PC-3 (cell line): Measurements from ENCODE around the gene SLC38A10. TPM values are rescaled to one million over a fixed set of nuclear protein-coding genes. Genes with fewer than 3 reads are reported as not detected.
A peak's percentile ranks its signal among the peaks of the same experiment; 100 is the strongest.

ENCODE experiments used
- ATAC-seq: fragments of 200-7000 bp; cut with Tn5 transposase; 2 replicates; pipeline ENCODE4 v1.9.1; 2020; ENCODE audit warnings: mild to moderate bottlenecking, moderate library complexity
- BruUV-seq: library from RNA; stranded (reverse); fragments of 400-500 nt; replicated peaks from 2 replicates; lab custom pipeline; 2021; lab: Mats Ljungman, UMichigan
- CTCF ChIA-PET: fragments of 300-600 bp; sonication (Branson Sonifier 250); formaldehyde crosslinking; loops from one replicate; lab custom pipeline; 2022; ENCODE audit warnings: antibody characterized with exemption; lab: Charles Lee
- POLR2A ChIA-PET: fragments of 300-600 bp; sonication (Branson Sonifier 250); formaldehyde crosslinking; loops from one replicate; lab custom pipeline; 2022; ENCODE audit warnings: antibody characterized with exemption; ENCODE audit not compliant: unreplicated experiment; lab: Charles Lee
- DNase-seq: peaks from one replicate; pipeline ENCODE4 v3.0.0-alpha.2; 2015
- H2AFZ ChIP-seq: fragments of 300-600 bp; sonication (generic); 2 replicates; pipeline ENCODE4 v1.6.0; 2016; ENCODE audit warnings: antibody characterized with exemption, low read length
- H3F3A ChIP-seq: fragments of 300-600 bp; sonication (generic); one replicate; pipeline ENCODE4 v1.6.0; 2017; ENCODE audit warnings: antibody characterized with exemption, low read length, control low read depth, mild to moderate bottlenecking; ENCODE audit not compliant: unreplicated experiment
- H3K27ac ChIP-seq: fragments of 300-600 bp; sonication (generic); 2 replicates; pipeline ENCODE4 v1.5.1; 2016; ENCODE audit warnings: mild to moderate bottlenecking, low read length
- H3K27me3 ChIP-seq: fragments of 300-600 bp; sonication (generic); 2 replicates; pipeline ENCODE4 v1.6.1; 2016; ENCODE audit warnings: low read length, mixed read lengths
- H3K36me3 ChIP-seq: fragments of 300-600 bp; sonication (generic); 2 replicates; pipeline ENCODE4 v1.6.1; 2016; ENCODE audit warnings: low read depth, mixed run types, low read length, mixed read lengths
- H3K4me1 ChIP-seq: fragments of 300-600 bp; sonication (generic); 2 replicates; pipeline ENCODE4 v1.5.1; 2016; ENCODE audit warnings: low read length; ENCODE audit not compliant: insufficient read depth
- H3K4me2 ChIP-seq: fragments of 300-600 bp; sonication (generic); 2 replicates; pipeline ENCODE4 v1.6.0; 2016; ENCODE audit warnings: low read length
- H3K4me3 ChIP-seq: fragments of 300-600 bp; sonication (generic); 2 replicates; pipeline ENCODE4 v1.5.1; 2016; ENCODE audit warnings: mild to moderate bottlenecking, low read length, mixed read lengths
- H3K79me2 ChIP-seq: fragments of 300-600 bp; sonication (generic); 2 replicates; pipeline ENCODE4 v1.6.1; 2017; ENCODE audit warnings: low read length, mixed read lengths
- H3K9ac ChIP-seq: fragments of 300-600 bp; sonication (generic); 2 replicates; pipeline ENCODE4 v1.6.0; 2016; ENCODE audit warnings: mild to moderate bottlenecking, low read length
- H3K9me2 ChIP-seq: fragments of 300-600 bp; sonication (generic); replicated peaks from 2 replicates; pipeline ENCODE4 v1.6.1; 2016; ENCODE audit warnings: mixed run types, low read length, mixed read lengths
- H3K9me3 ChIP-seq: fragments of 300-600 bp; sonication (generic); 2 replicates; pipeline ENCODE4 v1.6.1; 2016; ENCODE audit warnings: low read length, mixed read lengths
- H4K20me1 ChIP-seq: fragments of 300-600 bp; sonication (generic); 2 replicates; pipeline ENCODE4 v1.6.1; 2016; ENCODE audit warnings: low read length, mixed read lengths
- CTCF ChIP-seq: fragments of 300-600 bp; sonication (generic); conservative IDR thresholded peaks from 2 replicates; pipeline ENCODE4 v1.5.1; 2017; ENCODE audit warnings: antibody characterized with exemption, low read depth, mild to moderate bottlenecking, low read length
- EZH2 ChIP-seq: fragments of 300-600 bp; sonication (generic); IDR thresholded peaks from one replicate; pipeline ENCODE4 v1.6.1; 2017; ENCODE audit warnings: antibody characterized with exemption, mild to moderate bottlenecking, low read length; ENCODE audit not compliant: unreplicated experiment
- EZH2phosphoT487 ChIP-seq: fragments of 300-600 bp; sonication (generic); IDR thresholded peaks from 2 replicates; pipeline ENCODE4 v1.6.1; 2018; ENCODE audit warnings: mild to moderate bottlenecking, antibody characterized with exemption, low read length, borderline replicate concordance
- intact Hi-C: fragments of 100-400 bp; cut with micrococcal nuclease; formaldehyde crosslinking; loops from 2 replicates; pipeline ENCODE4 v1.9.0; 2023
- total RNA-seq: library from RNA; depleted of rRNA; stranded (reverse); fragments of >200 nt; gene quantifications from 2 replicates; pipeline ENCODE4 v1.2.3, GENCODE V29; 2014

The SLC38A10 gene
- total RNA-seq, 1 experiment from 2014 or later = 77.8 TPM

DNA sequence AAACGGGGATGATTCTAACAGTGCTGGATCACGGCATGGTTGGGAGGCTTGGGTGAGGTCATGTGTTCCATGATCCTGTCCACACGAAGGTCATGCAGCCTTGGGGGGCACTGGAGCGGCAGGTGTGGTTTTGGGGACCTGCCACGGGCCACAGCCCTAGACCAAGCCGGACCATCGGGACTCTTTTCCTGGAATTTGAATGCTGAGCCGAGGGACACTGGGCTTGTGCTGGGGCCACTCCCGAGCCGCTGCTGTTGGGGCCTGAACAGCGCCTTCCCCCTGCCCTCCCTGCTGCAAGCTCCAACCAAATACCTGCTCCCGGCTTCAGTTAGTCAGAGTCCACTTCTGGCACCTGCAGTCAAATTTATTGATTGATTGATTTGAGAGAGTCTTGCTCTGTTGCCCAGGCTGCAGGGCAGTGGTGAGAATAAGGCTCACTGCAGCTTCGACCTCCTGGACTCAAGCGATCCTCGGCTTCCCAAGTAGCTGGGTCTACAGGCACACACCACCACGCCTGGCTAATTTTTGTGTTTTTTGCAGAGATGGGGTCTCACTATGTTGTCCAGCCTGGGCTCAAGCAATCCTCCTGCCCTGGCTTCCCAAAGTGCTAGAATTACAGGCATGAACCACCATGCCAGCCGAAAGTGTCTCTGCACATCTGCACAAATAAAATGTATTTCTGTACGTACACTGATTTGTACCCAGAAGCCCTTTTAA, 37.2 kb upstream of the SLC38A10 start:
- POLR2A ChIA-PET = interaction anchor here (0.5 kb wide), 1 partner anchor 155 kb away, joined by 4 read pairs; no protein-coding TSS in a partner anchor
- no peaks in the 10 kb centered on the region for H3K79me2 ChIP-seq
- H3K9ac ChIP-seq = no peak overlapping the region
- no peaks in the 10 kb centered on the region for H3K9me2 ChIP-seq
- no peak overlapping the region for H3K4me3 ChIP-seq
- intact Hi-C loops = no loop called here
- ATAC-seq (no peak), DNase-seq (no peak)
- H3K27me3 ChIP-seq = no peaks in the 10 kb centered on the region
- BruUV-seq = no TSS peak
- CTCF ChIA-PET = interaction anchor here (0.6 kb wide), 1 partner anchor 24 kb away, joined by 5 read pairs; no protein-coding TSS in a partner anchor
- no peaks in the 10 kb centered on the region for H4K20me1 ChIP-seq
- H3K4me1 ChIP-seq = peaks cover 40% of the 10 kb centered on the region
- peaks cover 5% of the 10 kb centered on the region for H3F3A ChIP-seq
- no peaks in the 10 kb centered on the region for H3K36me3 ChIP-seq
- no peak overlapping the region for H3K4me2 ChIP-seq
- H2AFZ ChIP-seq = no peak overlapping the region
- no peak overlapping the region for H3K27ac ChIP-seq
- H3K9me3 ChIP-seq = no peaks in the 10 kb centered on the region
- TF ChIP-seq EZH2phosphoT487 = no peak
- no peak for TF ChIP-seq EZH2
- TF ChIP-seq CTCF = no peak

DNA sequence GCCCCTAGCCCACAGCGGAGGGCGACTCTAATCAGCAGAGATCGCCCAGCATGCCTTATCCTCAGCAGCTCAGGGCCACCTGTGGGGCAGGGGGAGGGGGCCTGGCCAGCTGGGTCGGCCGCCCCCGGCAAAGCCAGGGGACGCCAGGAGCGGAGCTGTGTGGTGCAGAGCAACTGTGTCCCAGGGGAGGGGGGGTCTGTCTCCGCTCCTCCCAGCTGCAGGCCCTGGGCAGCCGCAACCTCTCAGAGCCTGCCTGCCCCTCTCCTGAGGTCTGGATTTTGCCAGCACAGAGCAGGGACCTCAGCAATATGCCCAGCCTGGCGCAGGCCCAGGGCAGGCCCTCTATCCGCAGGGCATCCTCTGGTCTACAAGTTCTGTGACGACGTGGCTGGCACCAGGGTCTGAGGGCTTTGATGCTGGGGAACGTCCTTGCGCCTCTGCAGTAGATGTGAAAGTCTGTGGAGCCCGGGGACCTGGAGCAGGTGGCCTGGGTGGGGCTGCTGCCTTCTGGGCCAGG, 36.5 kb upstream of the SLC38A10 start:
- no peak overlapping the region for H3K27ac ChIP-seq
- H3K9me3 ChIP-seq = no peaks in the 10 kb centered on the region
- peaks cover 40% of the 10 kb centered on the region for H3K4me1 ChIP-seq
- H3K27me3 ChIP-seq = no peaks in the 10 kb centered on the region
- H2AFZ ChIP-seq = no peak overlapping the region
- ChIA-PET CTCF (no interaction called here), POLR2A (interaction anchor here (0.5 kb wide), 1 partner anchor 156 kb away, joined by 4 read pairs; no protein-coding TSS in a partner anchor)
- no peaks in the 10 kb centered on the region for H4K20me1 ChIP-seq
- DNase-seq (no peak), ATAC-seq (no peak)
- no peaks in the 10 kb centered on the region for H3K79me2 ChIP-seq
- no peaks in the 10 kb centered on the region for H3K36me3 ChIP-seq
- H3K4me3 ChIP-seq = no peak overlapping the region
- H3K4me2 ChIP-seq = no peak overlapping the region
- TF ChIP-seq EZH2phosphoT487 = no peak
- no peak for TF ChIP-seq EZH2
- no peak for TF ChIP-seq CTCF
- H3K9ac ChIP-seq = no peak overlapping the region
- no TSS peak for BruUV-seq
- H3F3A ChIP-seq = peaks cover 5% of the 10 kb centered on the region
- no peaks in the 10 kb centered on the region for H3K9me2 ChIP-seq
- intact Hi-C loops = no loop called here

DNA sequence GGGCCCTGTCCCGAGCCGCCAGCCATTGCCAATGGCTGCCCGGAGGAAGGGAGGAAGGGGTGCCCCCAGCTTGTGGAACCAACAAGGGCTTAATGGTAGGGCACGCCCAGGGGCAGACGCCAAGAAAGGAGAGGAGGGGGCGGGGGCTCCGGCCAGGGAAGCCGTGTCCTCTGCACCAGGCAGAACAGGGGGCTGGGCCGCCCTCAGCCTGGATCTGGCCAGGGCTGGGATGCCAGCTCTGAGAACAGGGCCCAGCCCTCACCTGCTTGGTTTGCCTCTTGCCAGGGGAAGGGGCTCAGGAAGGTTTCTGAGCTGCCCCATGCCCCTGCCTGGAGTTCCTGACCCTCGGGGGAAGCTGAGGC, 35.8 kb upstream of the SLC38A10 start:
- Histone ChIP-seq H3K4me2 (peak overlapping the region; percentile 75; the same call in 1 of the 2 replicates), H3K9ac (no peak overlapping the region), H3K4me3 (no peak overlapping the region), H4K20me1 (no peaks in the 10 kb centered on the region), H3F3A (peaks cover 5% of the 10 kb centered on the region), H3K36me3 (no peaks in the 10 kb centered on the region), H3K4me1 (peaks cover 39% of the 10 kb centered on the region), H3K9me3 (no peaks in the 10 kb centered on the region), H3K27ac (no peak overlapping the region), H2AFZ (no peak overlapping the region), H3K9me2 (no peaks in the 10 kb centered on the region), H3K27me3 (no peaks in the 10 kb centered on the region), H3K79me2 (no peaks in the 10 kb centered on the region)
- intact Hi-C loops = no loop called here
- CTCF ChIA-PET = no interaction called here
- DNase-seq (no peak), ATAC-seq (no peak)
- TF ChIP-seq CTCF (no peak), EZH2phosphoT487 (no peak), EZH2 (no peak)
- POLR2A ChIA-PET = no interaction called here
- no TSS peak for BruUV-seq
